Neutrophil (primary cell): ENCODE measurements around the gene DMD.
"Not testable (repeated sequence)": the region's sequence is repeated elsewhere in the genome, so short reads cannot be mapped to it uniquely, and the experiment has no call there.

Experiments
- H3K27ac ChIP-seq: fragments of 200-600 bp; sonication (generic); 2 replicates; pipeline ENCODE4 v1.5.1; 2016; ENCODE audit warnings: mild to moderate bottlenecking, moderate library complexity
- H3K27me3 ChIP-seq: fragments of 200-600 bp; sonication (generic); 2 replicates; pipeline ENCODE4 v1.6.0; 2016; ENCODE audit warnings: mild to moderate bottlenecking
- H3K36me3 ChIP-seq: fragments of 200-600 bp; sonication (generic); 2 replicates; pipeline ENCODE4 v1.5.1; 2017
- H3K4me1 ChIP-seq, 2 experiments: fragments of 200-600 bp in 1 of 2; sonication (generic) in 1 of 2; 1 replicate in 1 of 2; 2 replicates in 1 of 2; pipeline versions ENCODE4 v1.5.1 to v1.6.1; 2013 to 2016; ENCODE audit warnings: low read depth in 1 of 2, low read length in 1 of 2, mild to moderate bottlenecking in 1 of 2, moderate library complexity in 1 of 2; ENCODE audit not compliant: control insufficient read depth in 1 of 2, insufficient read depth in 1 of 2
- H3K4me3 ChIP-seq, 2 experiments: fragments of 200-600 bp in 1 of 2; sonication (generic) in 1 of 2; 1 replicate in 1 of 2; 2 replicates in 1 of 2; pipeline ENCODE4 v1.5.1; 2013 to 2016; ENCODE audit warnings: low read depth in 1 of 2, low read length in 1 of 2, mild to moderate bottlenecking in 1 of 2, moderate library complexity in 1 of 2
- H3K9me3 ChIP-seq: fragments of 200-600 bp; sonication (generic); 2 replicates; pipeline ENCODE4 v1.5.1; 2016
- CTCF ChIP-seq: fragments of 200-600 bp; sonication (generic); IDR thresholded peaks from 2 replicates; pipeline ENCODE4 v1.5.1; 2016; ENCODE audit warnings: antibody characterized with exemption

Gene DMD

GRCh38 chrX:33194289-33194688 is 17.1 kb downstream of the DMD start:
- no peak for TF ChIP-seq CTCF

GRCh38 chrX:33190016-33190415 is 21.3 kb downstream of the DMD start:
- TF ChIP-seq CTCF: no peak
- Histone ChIP-seq H3K9me3 (no peaks in the 10 kb centered on the region), H3K4me1 (no peaks in the 10 kb centered on the region), H3K27me3 (no peaks in the 10 kb centered on the region), H3K4me3 (no peak overlapping the region), H3K27ac (no peak overlapping the region), H3K36me3 (no peaks in the 10 kb centered on the region)

More at GRCh38 chrX:33194289-33194688, 17.1 kb downstream of the DMD start:
- Histone ChIP-seq H3K9me3 (no peaks in the 10 kb centered on the region), H3K4me1 (no peaks in the 10 kb centered on the region), H3K27ac (no peak overlapping the region), H3K27me3 (no peaks in the 10 kb centered on the region), H3K4me3 (no peak overlapping the region), H3K36me3 (no peaks in the 10 kb centered on the region)

GRCh38 chrX:33188881-33189280 is 22.5 kb downstream of the DMD start:
- Histone ChIP-seq H3K27ac (no peak overlapping the region), H3K4me1 (no peaks in the 10 kb centered on the region), H3K27me3 (no peaks in the 10 kb centered on the region), H3K9me3 (no peaks in the 10 kb centered on the region), H3K36me3 (no peaks in the 10 kb centered on the region), H3K4me3 (no peak overlapping the region)
- no peak for TF ChIP-seq CTCF

DNA sequence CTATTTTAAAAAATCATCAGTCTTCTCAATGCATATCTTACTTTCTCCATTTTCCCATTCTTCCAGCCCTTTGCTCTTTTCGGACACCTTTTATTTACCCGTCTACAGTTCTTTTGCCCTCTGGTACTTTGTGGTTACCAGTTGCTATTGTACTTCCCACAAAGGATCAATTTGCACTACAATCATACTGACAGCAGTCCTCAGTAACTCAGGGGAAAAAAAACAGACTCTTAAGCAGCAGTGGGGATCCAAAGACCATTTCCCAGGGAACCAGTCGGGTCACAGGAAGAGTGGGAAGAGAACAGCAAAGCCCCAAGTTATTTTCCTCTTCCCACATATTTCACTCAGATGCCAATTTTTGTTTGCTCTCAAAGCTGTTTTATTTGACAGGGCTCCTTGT is 23.1 kb downstream of the DMD start:
- H3K36me3 ChIP-seq: no peaks in the 10 kb centered on the region
- H3K27ac ChIP-seq: no peak overlapping the region
- no peaks in the 10 kb centered on the region for H3K9me3 ChIP-seq
- H3K27me3 ChIP-seq: no peaks in the 10 kb centered on the region
- TF ChIP-seq CTCF: no peak
- H3K4me1 ChIP-seq: no peaks in the 10 kb centered on the region
- no peak overlapping the region for H3K4me3 ChIP-seq

- H3K4me3 ChIP-seq, H3K27me3 ChIP-seq, H3K4me1 ChIP-seq, H3K27ac ChIP-seq, H3K36me3 ChIP-seq, H3K9me3 ChIP-seq: not testable (repeated sequence)
These were observed 26.5 kb downstream of the DMD start for GRCh38 chrX:33184803-33185202.

DNA sequence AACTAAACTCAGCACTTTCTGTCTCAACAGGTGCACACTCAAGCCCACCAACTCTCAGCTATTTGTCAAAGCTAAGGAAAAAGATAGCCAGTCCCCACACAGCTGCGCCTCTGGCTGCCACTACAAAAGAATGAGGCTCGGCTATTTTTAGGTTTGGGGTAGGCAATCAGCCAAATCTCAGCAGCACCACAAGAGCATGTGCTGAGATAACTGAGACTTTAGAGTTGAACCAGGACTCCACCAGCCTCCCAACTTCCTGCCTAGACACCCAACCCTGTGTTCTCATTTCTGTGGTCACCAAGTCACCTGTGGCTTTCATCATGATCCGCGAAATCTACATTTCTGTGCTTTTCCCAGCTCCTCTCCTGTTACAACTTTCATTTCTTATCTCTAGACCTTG is 28.0 kb downstream of the DMD start:
- TF ChIP-seq CTCF: no peak
- no peak overlapping the region for H3K27ac ChIP-seq
- no peak overlapping the region for H3K4me3 ChIP-seq
- H3K4me1 ChIP-seq: no peaks in the 10 kb centered on the region
- no peaks in the 10 kb centered on the region for H3K9me3 ChIP-seq
- no peaks in the 10 kb centered on the region for H3K27me3 ChIP-seq
- H3K36me3 ChIP-seq: no peaks in the 10 kb centered on the region
